ENCODE results near the gene ADAMTS18. TPM values are rescaled to one million over a fixed set of nuclear protein-coding genes. Genes with fewer than 3 reads are reported as not detected.

ADAMTS18 gene
- total RNA-seq, 2 donors from 2014 or later = 0.52 to 2.6 TPM

DNA sequence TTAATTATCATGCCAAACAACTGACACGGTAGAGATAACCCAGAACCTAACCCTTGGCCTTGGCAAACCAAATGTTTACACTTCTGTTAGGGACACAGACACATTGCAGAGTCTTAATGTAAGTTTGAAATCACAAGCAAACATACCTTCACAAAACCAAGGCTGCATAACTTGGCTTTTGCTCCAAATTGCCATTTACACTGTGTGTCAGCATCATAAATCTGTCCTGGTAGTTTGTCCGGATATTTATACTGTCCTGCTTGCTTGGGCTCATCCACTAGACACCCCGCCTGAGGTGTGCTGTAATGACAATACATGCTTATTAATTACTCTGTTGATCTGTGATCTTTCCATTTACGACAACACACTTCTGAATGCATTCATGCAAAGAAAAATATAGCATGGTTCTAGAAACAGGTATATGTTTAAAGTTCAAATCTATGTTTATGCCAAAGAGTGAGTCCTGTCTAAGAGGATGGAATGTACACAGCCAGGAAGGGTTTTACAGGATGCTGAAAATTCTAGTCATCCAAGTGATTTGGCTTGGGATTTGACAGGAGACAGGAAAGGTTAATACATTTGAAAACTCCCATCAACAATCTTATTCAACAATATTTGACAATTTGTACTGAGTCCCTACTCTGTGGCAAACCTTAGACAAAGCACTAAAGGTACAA is 81.1 kb downstream of the ADAMTS18 start:
- H3K27ac ChIP-seq = no peak overlapping the region
- no peak overlapping the region for H3K4me3 ChIP-seq
- intact Hi-C loops (cut with DNase I) = no loop called here
- ATAC-seq = no peak
- H3K9me3 ChIP-seq = no peaks in the 10 kb centered on the region
- H3K27me3 ChIP-seq = no peaks in the 10 kb centered on the region
- TF ChIP-seq, protein P1, sequence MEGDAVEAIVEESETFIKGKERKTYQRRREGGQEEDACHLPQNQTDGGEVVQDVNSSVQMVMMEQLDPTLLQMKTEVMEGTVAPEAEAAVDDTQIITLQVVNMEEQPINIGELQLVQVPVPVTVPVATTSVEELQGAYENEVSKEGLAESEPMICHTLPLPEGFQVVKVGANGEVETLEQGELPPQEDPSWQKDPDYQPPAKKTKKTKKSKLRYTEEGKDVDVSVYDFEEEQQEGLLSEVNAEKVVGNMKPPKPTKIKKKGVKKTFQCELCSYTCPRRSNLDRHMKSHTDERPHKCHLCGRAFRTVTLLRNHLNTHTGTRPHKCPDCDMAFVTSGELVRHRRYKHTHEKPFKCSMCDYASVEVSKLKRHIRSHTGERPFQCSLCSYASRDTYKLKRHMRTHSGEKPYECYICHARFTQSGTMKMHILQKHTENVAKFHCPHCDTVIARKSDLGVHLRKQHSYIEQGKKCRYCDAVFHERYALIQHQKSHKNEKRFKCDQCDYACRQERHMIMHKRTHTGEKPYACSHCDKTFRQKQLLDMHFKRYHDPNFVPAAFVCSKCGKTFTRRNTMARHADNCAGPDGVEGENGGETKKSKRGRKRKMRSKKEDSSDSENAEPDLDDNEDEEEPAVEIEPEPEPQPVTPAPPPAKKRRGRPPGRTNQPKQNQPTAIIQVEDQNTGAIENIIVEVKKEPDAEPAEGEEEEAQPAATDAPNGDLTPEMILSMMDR (IDR thresholded peaks at IDR 0.05) = no peak
- TF ChIP-seq POLR2A (IDR thresholded peaks at IDR 0.05) = no peak
- H3K4me1 ChIP-seq = no peaks in the 10 kb centered on the region
- DNase-seq = no peak
- H3K36me3 ChIP-seq (replicated peaks in 1 of 2; ENCODE audit: insufficient read depth in 1 of 2, low read depth in 2 of 2) = no peaks in the 10 kb centered on the region
- WGBS, 2 donors = 23 to 29% methylated on average over 4 of the region's 4 CpGs

DNA sequence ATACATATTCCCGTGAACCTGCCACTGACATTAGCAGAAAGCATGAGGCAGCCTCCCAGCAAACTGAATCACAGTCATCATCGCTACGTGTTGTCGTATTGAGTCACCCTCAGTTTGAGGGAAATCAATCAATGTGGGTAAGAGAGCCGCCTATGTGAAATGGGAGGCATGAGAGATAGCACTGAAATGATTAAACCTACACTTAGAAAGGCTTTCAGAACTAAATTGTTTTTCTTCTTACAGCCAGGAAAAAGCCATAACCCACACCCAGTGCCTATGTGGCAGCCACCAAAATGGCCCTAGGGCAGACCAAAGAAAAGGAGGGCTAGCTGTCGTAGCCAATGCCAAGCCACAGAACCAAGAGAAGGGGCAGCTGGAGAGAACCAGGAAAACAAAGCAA is 90.5 kb downstream of the ADAMTS18 start:
- no peaks in the 10 kb centered on the region for H3K36me3 ChIP-seq (replicated peaks in 1 of 2; ENCODE audit: insufficient read depth in 1 of 2, low read depth in 2 of 2)
- TF ChIP-seq, protein P1 (IDR thresholded peaks at IDR 0.05) = no peak
- no peak for TF ChIP-seq POLR2A (IDR thresholded peaks at IDR 0.05)
- DNase-seq (no peak), ATAC-seq (no peak)
- no peak overlapping the region for H3K27ac ChIP-seq
- H3K4me3 ChIP-seq = no peak overlapping the region
- H3K9me3 ChIP-seq = no peaks in the 10 kb centered on the region
- WGBS, 2 donors = 77 to 80% methylated on average over 6 of the region's 6 CpGs
- H3K4me1 ChIP-seq = no peaks in the 10 kb centered on the region
- H3K27me3 ChIP-seq = no peaks in the 10 kb centered on the region
- intact Hi-C loops (cut with DNase I) = no loop called here

DNA sequence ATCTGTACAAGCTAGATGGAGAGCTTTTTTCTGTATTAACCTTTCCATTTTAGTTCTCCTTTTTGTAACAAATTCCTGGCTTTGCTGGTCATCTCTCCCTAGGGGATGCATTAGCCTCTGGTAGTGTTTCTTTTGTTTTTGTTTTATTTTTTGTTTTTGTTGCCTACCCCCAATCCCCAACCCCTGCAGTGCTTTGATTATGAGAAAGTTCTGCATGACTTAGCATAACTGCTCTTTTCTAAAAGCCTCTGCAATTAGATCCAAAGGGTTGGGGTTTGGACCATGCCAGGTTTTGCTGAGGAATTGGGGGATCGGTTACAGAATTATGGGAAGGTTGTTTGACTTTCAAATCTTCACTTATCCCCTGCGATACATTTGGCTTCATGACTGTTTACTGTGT is 98.2 kb downstream of the ADAMTS18 start:
- TF ChIP-seq, protein P1 (IDR thresholded peaks at IDR 0.05) = no peak
- TF ChIP-seq POLR2A (IDR thresholded peaks at IDR 0.05) = no peak
- no peaks in the 10 kb centered on the region for H3K36me3 ChIP-seq (replicated peaks in 1 of 2; ENCODE audit: insufficient read depth in 1 of 2, low read depth in 2 of 2)
- DNase-seq (no peak), ATAC-seq (no peak)
- no peak overlapping the region for H3K4me3 ChIP-seq
- H3K9me3 ChIP-seq = no peaks in the 10 kb centered on the region
- 50 to 64% methylated on average over 2 of the region's 2 CpGs for WGBS, 2 donors
- H3K27ac ChIP-seq = no peak overlapping the region
- intact Hi-C loops (cut with DNase I) = no loop called here
- H3K27me3 ChIP-seq = no peaks in the 10 kb centered on the region
- peaks cover 6% of the 10 kb centered on the region for H3K4me1 ChIP-seq

DNA sequence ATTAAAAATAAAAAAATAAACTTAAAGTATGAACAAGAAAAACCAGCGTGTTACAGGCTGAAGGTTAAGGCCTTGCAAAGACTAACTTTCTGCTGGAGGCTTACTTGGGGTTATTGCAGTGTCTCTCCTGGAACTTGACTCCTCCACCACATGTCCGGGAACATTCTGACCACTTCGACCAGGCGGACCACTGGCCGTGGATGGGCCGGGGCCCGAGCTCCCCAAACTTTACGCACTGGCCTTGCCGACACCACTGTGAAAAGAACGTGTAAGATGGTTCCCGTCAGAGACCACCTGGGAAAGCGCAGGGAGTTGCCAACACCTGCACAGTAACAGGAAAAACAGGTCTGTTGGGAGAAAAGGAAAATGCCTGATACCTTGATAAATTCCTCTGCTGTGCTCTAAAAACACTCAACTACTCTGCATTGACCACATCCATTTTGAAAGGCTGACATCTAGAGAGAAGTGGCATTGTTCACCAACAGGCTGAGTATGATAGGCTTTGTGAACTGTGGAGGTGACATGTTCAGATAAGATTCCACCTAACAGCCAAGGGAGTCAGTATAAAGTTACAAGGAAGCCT is 99.1 kb downstream of the ADAMTS18 start:
- Histone ChIP-seq H3K36me3 (replicated peaks in 1 of 2; ENCODE audit: insufficient read depth in 1 of 2, low read depth in 2 of 2) (no peaks in the 10 kb centered on the region), H3K27ac (peak overlapping the region in 1 of 4 donors; percentile 40), H3K4me3 (no peak overlapping the region), H3K4me1 (peaks cover 6% of the 10 kb centered on the region), H3K9me3 (no peaks in the 10 kb centered on the region), H3K27me3 (no peaks in the 10 kb centered on the region)
- peak; percentile 38 for ATAC-seq
- WGBS, 2 donors = 48 to 52% methylated on average over 10 to 12 of the region's 12 CpGs
- no peak for TF ChIP-seq POLR2A (IDR thresholded peaks at IDR 0.05)
- no peak for DNase-seq
- intact Hi-C loops (cut with DNase I) = no loop called here

DNA sequence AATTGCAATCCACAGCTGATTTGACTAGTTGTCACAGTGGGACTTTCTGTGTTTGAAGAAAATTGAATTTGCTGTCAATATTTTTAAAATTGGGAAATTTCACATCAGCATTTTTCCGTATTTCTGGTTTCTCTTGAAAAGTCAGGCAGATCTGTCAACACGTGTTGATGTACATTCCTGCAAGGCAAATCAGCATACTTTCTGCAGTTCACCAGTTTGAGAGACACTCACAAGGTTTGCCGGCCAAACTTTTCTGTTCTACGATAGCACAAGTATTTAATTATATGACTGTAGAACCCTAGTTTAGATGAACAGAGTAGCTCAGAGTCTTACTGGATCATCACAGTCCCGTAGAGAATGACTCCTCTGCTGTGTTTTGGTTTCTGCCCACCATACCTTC is 102.0 kb downstream of the ADAMTS18 start:
- no peaks in the 10 kb centered on the region for H3K9me3 ChIP-seq
- TF ChIP-seq, protein P1 (IDR thresholded peaks at IDR 0.05) = no peak
- no peak for TF ChIP-seq POLR2A (IDR thresholded peaks at IDR 0.05)
- DNase-seq (no peak), ATAC-seq (no peak)
- H3K36me3 ChIP-seq (replicated peaks in 1 of 2; ENCODE audit: insufficient read depth in 1 of 2, low read depth in 2 of 2) = no peaks in the 10 kb centered on the region
- H3K4me1 ChIP-seq = peaks cover 6% of the 10 kb centered on the region
- WGBS, 2 donors = 61 to 68% methylated on average over 5 of the region's 5 CpGs
- H3K4me3 ChIP-seq = no peak overlapping the region
- H3K27ac ChIP-seq = no peak overlapping the region
- intact Hi-C loops (cut with DNase I) = no loop called here
- H3K27me3 ChIP-seq = no peaks in the 10 kb centered on the region

Measured in body of pancreas (tissue), 4 donors.